WTC11 (cell line): ENCODE measurements around the gene ASS1. TPM values are rescaled to one million over a fixed set of nuclear protein-coding genes. Genes with fewer than 3 reads are reported as not detected.

Experiments used
- ATAC-seq: fragments of 200-7000 bp; cut with Tn5 transposase; 2 replicates; pipeline ENCODE4 v1.10.0; 2021; ENCODE audit warnings: mild to moderate bottlenecking, moderate library complexity
- CTCF ChIA-PET: fragments of 300-600 bp; sonication (Branson Sonifier 250); formaldehyde crosslinking; loops from one replicate; lab custom pipeline; 2021; ENCODE audit warnings: antibody characterized with exemption; lab: Charles Lee
- POLR2A ChIA-PET: fragments of 350-600 bp; sonication (Branson Sonifier 250); formaldehyde crosslinking; loops from one replicate; lab custom pipeline; 2021; ENCODE audit warnings: antibody characterized with exemption; lab: Charles Lee
- DNase-seq: peaks from one replicate; pipeline ENCODE4 v3.0.0; 2021; ENCODE audit warnings: low spot score
- H3K27ac Mint-ChIP-seq: 2 replicates; pipeline ENCODE4 v1.8.0; 2021; ENCODE audit warnings: mixed read lengths
- H3K27me3 Mint-ChIP-seq: 2 replicates; pipeline ENCODE4 v1.8.0; 2021; ENCODE audit warnings: low read depth, mild to moderate bottlenecking, moderate library complexity, mixed read lengths
- H3K36me3 Mint-ChIP-seq: 2 replicates; pipeline ENCODE4 v1.8.0; 2021; ENCODE audit warnings: mixed read lengths
- H3K4me1 Mint-ChIP-seq: 2 replicates; pipeline ENCODE4 v1.8.0; 2022; ENCODE audit warnings: mixed read lengths
- H3K4me3 Mint-ChIP-seq: 2 replicates; pipeline ENCODE4 v1.8.0; 2021; ENCODE audit warnings: mild to moderate bottlenecking, moderate library complexity, mixed read lengths
- H3K9me3 Mint-ChIP-seq: 2 replicates; pipeline ENCODE4 v1.8.0; 2021; ENCODE audit warnings: mixed read lengths
- AFF4 ChIP-seq: sonication (generic); formaldehyde crosslinking; IDR thresholded peaks from 2 replicates; pipeline ENCODE4 v1.8.1; 2023; ENCODE audit warnings: mild to moderate bottlenecking, missing genetic modification reagents, borderline replicate concordance
- CREM ChIP-seq: sonication (generic); formaldehyde crosslinking; IDR thresholded peaks from 2 replicates; pipeline ENCODE4 v1.8.1; 2022; ENCODE audit warnings: mild to moderate bottlenecking, missing genetic modification reagents, moderate library complexity
- E2F5 ChIP-seq: sonication (generic); formaldehyde crosslinking; IDR thresholded peaks from 2 replicates; pipeline ENCODE4 v1.8.1; 2022; ENCODE audit warnings: mild to moderate bottlenecking, moderate library complexity, missing genetic modification reagents
- OVOL2 ChIP-seq: fragments of 250-450 bp; sonication (Bioruptor Pico); IDR thresholded peaks from 2 replicates; pipeline ENCODE4 v1.9.0; 2021; ENCODE audit warnings: mild to moderate bottlenecking, borderline replicate concordance
- SOX15 ChIP-seq: fragments of 250-450 bp; sonication (Bioruptor Pico); IDR thresholded peaks from 2 replicates; pipeline ENCODE4 v1.9.0; 2021; ENCODE audit warnings: mild to moderate bottlenecking
- USF1 ChIP-seq: sonication (generic); formaldehyde crosslinking; IDR thresholded peaks from 2 replicates; pipeline ENCODE4 v1.8.0; 2022; ENCODE audit warnings: mild to moderate bottlenecking, missing genetic modification reagents
- ZNF138 ChIP-seq: sonication (generic); formaldehyde crosslinking; conservative IDR thresholded peaks from 2 replicates; pipeline ENCODE4 v1.8.1; 2022; ENCODE audit warnings: mild to moderate bottlenecking, moderate library complexity, missing genetic modification reagents
- ZNF317 ChIP-seq: sonication (generic); formaldehyde crosslinking; IDR thresholded peaks from 2 replicates; pipeline ENCODE4 v1.8.1; 2023; ENCODE audit warnings: low read depth, mild to moderate bottlenecking, moderate library complexity, missing genetic modification reagents, borderline replicate concordance
- ZNF396 ChIP-seq: fragments of 250-450 bp; sonication (Bioruptor Pico); IDR thresholded peaks from 2 replicates; pipeline ENCODE4 v1.8.0; 2021; ENCODE audit warnings: mild to moderate bottlenecking, moderate library complexity, borderline replicate concordance
- total RNA-seq: library from RNA; stranded (reverse); gene quantifications from 3 replicates; pipeline ENCODE4 v1.2.3, GENCODE V29; 2021

ASS1 gene
- total RNA-seq, 1 experiment from 2014 or later, result 95.7 TPM

GRCh38 chr9:130535818-130536521 lies 91.2 kb downstream of the ASS1 start (continued):
- no peak for TF ChIP-seq AFF4 (CRISPR knock-in tag)

GRCh38 chr9:130536701-130537107 lies 91.9 kb downstream of the ASS1 start:
- ATAC-seq (no peak), DNase-seq (no peak)
- H3K36me3 Mint-ChIP-seq, result no peaks in the 10 kb centered on the region
- H3K4me3 Mint-ChIP-seq, result no peak overlapping the region
- no peak for TF ChIP-seq ZNF317
- TF ChIP-seq USF1 (CRISPR knock-in tag), result no peak
- peaks cover 40% of the 10 kb centered on the region for H3K4me1 Mint-ChIP-seq
- no peak overlapping the region for H3K27ac Mint-ChIP-seq
- ChIA-PET CTCF (interaction anchor here (0.8 to 1.9 kb wide), 5 partner anchors 14 to 85 kb away, joined by 3 to 6 read pairs (median 4); no protein-coding TSS in a partner anchor), POLR2A (no interaction called here)
- no peaks in the 10 kb centered on the region for H3K9me3 Mint-ChIP-seq
- H3K27me3 Mint-ChIP-seq, result peaks cover 27% of the 10 kb centered on the region

- Mint-ChIP-seq H3K4me3 (no peak overlapping the region), H3K36me3 (no peaks in the 10 kb centered on the region), H3K27ac (no peak overlapping the region), H3K4me1 (peaks cover 38% of the 10 kb centered on the region), H3K9me3 (no peaks in the 10 kb centered on the region), H3K27me3 (peaks cover 27% of the 10 kb centered on the region)
- TF ChIP-seq ZNF396 (CRISPR knock-in tag), result no peak
- TF ChIP-seq OVOL2, result no peak
- no peak for DNase-seq
- CTCF ChIA-PET, result interaction anchor here (0.6 to 1.9 kb wide), 4 partner anchors 19 to 508 kb away, joined by 3 to 6 read pairs (median 6); no protein-coding TSS in a partner anchor
- ATAC-seq, result no peak
- POLR2A ChIA-PET, result no interaction called here
Measured at GRCh38 chr9:130537346-130538050, 92.7 kb downstream of the ASS1 start.

GRCh38 chr9:130539420-130540223 lies 94.9 kb downstream of the ASS1 start:
- TF ChIP-seq SOX15 (CRISPR knock-in tag), result no peak
- TF ChIP-seq CREM (CRISPR knock-in tag), result no peak
- TF ChIP-seq ZNF138 (CRISPR knock-in tag), result no peak
- no peak for TF ChIP-seq ZNF396 (CRISPR knock-in tag)
- no peak for TF ChIP-seq E2F5 (CRISPR knock-in tag)
- POLR2A ChIA-PET, result interaction anchor here (0.6 kb wide), 1 partner anchor 470 kb away, joined by 3 read pairs; no protein-coding TSS in a partner anchor
- Mint-ChIP-seq H3K4me1 (peaks cover 48% of the 10 kb centered on the region), H3K9me3 (no peaks in the 10 kb centered on the region), H3K36me3 (no peaks in the 10 kb centered on the region), H3K27me3 (peaks cover 29% of the 10 kb centered on the region), H3K27ac (no peak overlapping the region), H3K4me3 (no peak overlapping the region)
- no peak for ATAC-seq
- CTCF ChIA-PET, result interaction anchor here (0.7 to 2.1 kb wide), 5 partner anchors 19 to 144 kb away, joined by 3 to 8 read pairs (median 3); no protein-coding TSS in a partner anchor
- no peak for DNase-seq
